ENCODE measurements around the gene PPP1R37. TPM values are rescaled to one million over a fixed set of nuclear protein-coding genes. Genes with fewer than 3 reads are reported as not detected.

PPP1R37 gene
- total and polyA plus RNA-seq, 2 of the 13 experiments (the other 11 are each of a cell fraction or from before 2014, with no cell fraction given) = 9.0 to 14.3 TPM

DNA sequence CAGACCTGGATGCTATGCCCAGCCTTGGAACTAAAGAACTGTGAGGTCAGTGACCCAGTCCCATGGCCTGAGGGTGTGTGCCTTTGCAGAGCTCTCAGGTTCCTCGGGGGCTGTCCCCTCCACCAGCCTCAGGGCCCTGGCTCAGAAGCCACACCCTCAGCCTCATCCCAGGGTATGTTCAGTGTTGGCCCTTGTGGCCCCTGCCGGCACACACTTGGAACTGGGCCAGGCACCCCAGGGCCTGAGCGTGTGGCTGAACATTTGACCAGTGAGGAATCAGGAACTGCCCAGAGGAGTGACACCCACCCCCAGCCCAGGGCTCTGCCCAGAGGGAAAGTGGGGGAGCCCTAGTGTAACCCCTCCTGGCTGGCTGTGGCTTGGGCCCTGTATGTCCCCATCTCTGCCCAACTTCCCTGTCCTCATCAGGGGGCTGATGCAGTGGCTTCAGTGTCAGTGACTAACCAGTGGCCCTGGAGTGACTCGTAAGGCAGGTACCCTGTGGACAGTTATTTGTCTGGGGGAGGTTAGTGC lies 57.8 kb downstream of the PPP1R37 start (continued):
- TF ChIP-seq SIN3A (IDR thresholded peaks at IDR 0.05; ENCODE audit: borderline replicate concordance, low read depth, low read length) (no peak), AHR (CRISPR knock-in tag; IDR thresholded peaks at IDR 0.05) (no peak), MTA3 (CRISPR knock-in tag; IDR thresholded peaks at IDR 0.05) (no peak), SAP130 (CRISPR knock-in tag; IDR thresholded peaks at IDR 0.05; ENCODE audit: low read depth) (peak; percentile 28; the same call in 1 of the 2 replicates), SALL1 (CRISPR knock-in tag; IDR thresholded peaks at IDR 0.05) (peak; percentile 40), EZH2 (conservative IDR thresholded peaks at IDR 0.05; ENCODE audit: low read depth, low read length) (no peak), ZNF17 (CRISPR knock-in tag; IDR thresholded peaks at IDR 0.05) (no peak), STAT5B (CRISPR knock-in tag; IDR thresholded peaks at IDR 0.05) (no peak), ZNF746 (CRISPR knock-in tag; IDR thresholded peaks at IDR 0.05) (no peak), AGO2 (optimal IDR thresholded peaks at IDR 0.05; ENCODE audit: low read depth, low read length) (peak; percentile 68), CBX1 (IDR thresholded peaks at IDR 0.05; ENCODE audit: low read depth) (no peak), ZFP36L2 (CRISPR knock-in tag; IDR thresholded peaks at IDR 0.05) (no peak)
- TF ChIP-seq, protein P1, sequence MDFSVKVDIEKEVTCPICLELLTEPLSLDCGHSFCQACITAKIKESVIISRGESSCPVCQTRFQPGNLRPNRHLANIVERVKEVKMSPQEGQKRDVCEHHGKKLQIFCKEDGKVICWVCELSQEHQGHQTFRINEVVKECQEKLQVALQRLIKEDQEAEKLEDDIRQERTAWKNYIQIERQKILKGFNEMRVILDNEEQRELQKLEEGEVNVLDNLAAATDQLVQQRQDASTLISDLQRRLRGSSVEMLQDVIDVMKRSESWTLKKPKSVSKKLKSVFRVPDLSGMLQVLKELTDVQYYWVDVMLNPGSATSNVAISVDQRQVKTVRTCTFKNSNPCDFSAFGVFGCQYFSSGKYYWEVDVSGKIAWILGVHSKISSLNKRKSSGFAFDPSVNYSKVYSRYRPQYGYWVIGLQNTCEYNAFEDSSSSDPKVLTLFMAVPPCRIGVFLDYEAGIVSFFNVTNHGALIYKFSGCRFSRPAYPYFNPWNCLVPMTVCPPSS (IDR thresholded peaks at IDR 0.05) = no peak

DNA sequence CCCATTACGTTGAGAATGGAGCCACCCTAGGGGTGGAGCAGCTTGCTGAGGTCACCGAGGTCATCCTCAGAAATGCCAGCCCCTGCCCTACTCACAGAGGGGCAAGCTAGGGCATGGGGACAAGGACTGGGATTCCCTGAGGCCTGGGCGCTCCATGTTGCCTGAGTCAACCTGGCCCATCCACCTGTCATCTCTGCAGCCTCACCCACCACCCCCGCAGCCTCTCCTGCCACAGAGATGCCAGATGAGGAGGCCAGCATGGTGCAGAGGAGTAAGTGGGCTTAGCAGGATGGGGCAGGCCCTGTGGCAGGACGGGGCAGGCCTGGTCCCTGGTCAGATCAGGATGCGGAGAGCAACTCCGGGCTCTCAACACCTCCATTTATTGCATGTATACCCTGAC lies 58.3 kb downstream of the PPP1R37 start:
- ATAC-seq (no peak; the same call in 2 of the 3 replicates), FAIRE-seq (no peak), DNase-seq (ENCODE audit: low spot score) (no peak)
- peak overlapping the region; percentile 18; the same call in 1 of the 2 replicates for H3K4me2 ChIP-seq (ENCODE audit: low read depth, low read length)
- no peak overlapping the region for H3K4me3 ChIP-seq (replicated peaks in 1 of 3; ENCODE audit: insufficient read depth in 1 of 3, low read depth in 2 of 3, low read length in 3 of 3)
- ChIA-PET POLR2A (interaction anchor here (1.0 kb wide), 1 partner anchor 15 kb away, joined by 4 read pairs; no protein-coding TSS in a partner anchor), CTCF (ENCODE audit: low intra/inter-chr PET ratio, low total read pairs) (no interaction called here)
- intact Hi-C loops (cut with micrococcal nuclease; ENCODE audit: unreplicated experiment) (no loop called here), in situ Hi-C loops (cut with HindIII; ENCODE audit: extremely low pct_ligation_motif_present, low pct_unique_long_range_greater_than_20kb) (no loop called here)
- no peaks in the 10 kb centered on the region for H3K36me3 ChIP-seq (replicated peaks in 1 of 2; ENCODE audit: control insufficient read depth in 1 of 2, insufficient read depth in 2 of 2, low read length in 2 of 2)
- H2AFZ ChIP-seq (ENCODE audit: low read length) = no peak overlapping the region
- no peaks in the 10 kb centered on the region for H3K9me3 ChIP-seq (ENCODE audit: low read length)
- H3K27me3 ChIP-seq (ENCODE audit: control insufficient read depth in 1 of 2, insufficient read depth in 2 of 2, low read length in 2 of 2) = peaks cover 0 to 8% of the 10 kb centered on the region in 2 experiments; a peak in 1 of 5 replicates
- no CpG with 5 or more reads among the region's 7 CpGs for WGBS (ENCODE audit: low lambda C conversion rate)
- BruUV-seq (replicated peaks) = no TSS peak
- no peaks in the 10 kb centered on the region for H4K20me1 ChIP-seq (ENCODE audit: insufficient read depth, low read length)
- no peak overlapping the region for H3K27ac ChIP-seq (ENCODE audit: extremely low read length, insufficient read depth, low read length)
- peaks cover 48% of the 10 kb centered on the region for H3K4me1 ChIP-seq (ENCODE audit: insufficient read depth, low read length)
- no peak for TF ChIP-seq EEA1 (CRISPR knock-in tag; IDR thresholded peaks at IDR 0.05; ENCODE audit: borderline replicate concordance)
- TF ChIP-seq HNRNPL (IDR thresholded peaks at IDR 0.05; ENCODE audit: low read depth, low read length) = peak; percentile 64; the same call in 1 of the 2 replicates
- peak; percentile 49 for TF ChIP-seq AGO2 (optimal IDR thresholded peaks at IDR 0.05; ENCODE audit: low read depth, low read length)
- 0 out of 2 replicates have a peak, but pooled peaks have one; percentile 26 for TF ChIP-seq ZZZ3 (CRISPR knock-in tag; IDR thresholded peaks at IDR 0.05; ENCODE audit: borderline replicate concordance)
- H3K9ac ChIP-seq (ENCODE audit: insufficient read depth, low read depth, low read length) = no peak overlapping the region
- H3K79me2 ChIP-seq (ENCODE audit: insufficient read depth, low read length) = no peaks in the 10 kb centered on the region

Measured in HepG2 (cell line).